Tibial artery (tissue), 4 donors: ENCODE results near the gene PLEKHH2.

Experiments
- DNase-seq, 2 donors: peaks; one replicate each; pipeline ENCODE4 v3.0.0-alpha.2; 2019
- H3K27ac ChIP-seq, 2 donors: fragments of 200-600 bp; sonication (generic) in 1 of 2; 1 replicate in 1 of 2; 2 replicates in 1 of 2; pipeline ENCODE4 v1.5.1; 2018 to 2019; ENCODE audit warnings: mild to moderate bottlenecking in 1 of 2
- H3K27me3 ChIP-seq, 2 donors: fragments of 200-600 bp; sonication (generic) in 1 of 2; one replicate each; pipeline versions ENCODE4 v1.5.1 to v1.6.0; 2016 to 2019
- H3K36me3 ChIP-seq, 3 donors: fragments of 200-600 bp; sonication (generic) in 2 of 3; one replicate each; pipeline ENCODE4 v1.5.1; 2016 to 2019; ENCODE audit warnings: mild to moderate bottlenecking in 2 of 3
- H3K4me1 ChIP-seq, 4 donors: fragments of 200-600 bp; sonication (generic) in 2 of 4; 1 replicate in 3 of 4; 2 replicates in 1 of 4; pipeline ENCODE4 v1.5.1; 2016 to 2019
- H3K4me3 ChIP-seq, 2 donors: fragments of 200-600 bp; sonication (generic) in 1 of 2; 1 replicate in 1 of 2; 2 replicates in 1 of 2; pipeline ENCODE4 v1.5.1; 2018 to 2019; ENCODE audit warnings: mild to moderate bottlenecking in 2 of 2
- H3K9me3 ChIP-seq, 3 donors: fragments of 200-600 bp; sonication (generic) in 1 of 3; one replicate each; pipeline ENCODE4 v1.5.1; 2016 to 2019
- CTCF ChIP-seq, 2 experiments: fragments of 200-600 bp in 1 of 2; fragments of 450-650 bp in 1 of 2; IDR thresholded peaks; one replicate each; pipeline ENCODE4 v1.5.1; 2017 to 2019; ENCODE audit warnings: antibody characterized with exemption in 2 of 2, mild to moderate bottlenecking in 1 of 2, moderate library complexity in 1 of 2
- intact Hi-C: fragments of 100-400 bp; cut with DNase I; formaldehyde crosslinking; loops from one replicate; pipeline ENCODE4 v1.15.0; 2023; ENCODE audit warnings: low total_unique reads

Gene PLEKHH2

DNA sequence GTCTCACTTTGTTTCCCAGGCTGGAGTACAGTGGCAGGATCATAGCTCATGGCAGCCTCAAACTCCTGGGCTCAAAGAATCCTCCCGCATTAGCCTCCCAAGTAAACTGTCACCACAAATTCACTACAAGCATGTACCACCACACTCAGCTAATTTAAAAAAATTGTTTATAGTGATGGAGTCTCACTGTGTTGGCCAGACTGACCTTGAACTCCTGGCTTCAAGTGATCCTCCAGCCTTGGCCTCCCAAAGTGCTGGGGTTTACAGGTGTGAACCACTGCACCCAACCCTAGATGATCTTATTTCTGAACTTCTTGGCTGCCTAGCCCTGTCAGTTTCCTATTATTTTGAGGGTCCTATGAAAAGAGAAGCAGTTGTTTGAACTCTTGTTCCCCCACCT, 151.6 kb downstream of the PLEKHH2 start:
- TF ChIP-seq CTCF (IDR thresholded peaks at IDR 0.05): no peak
- H3K27me3 ChIP-seq: no peaks in the 10 kb centered on the region
- intact Hi-C loops: no loop called here

DNA sequence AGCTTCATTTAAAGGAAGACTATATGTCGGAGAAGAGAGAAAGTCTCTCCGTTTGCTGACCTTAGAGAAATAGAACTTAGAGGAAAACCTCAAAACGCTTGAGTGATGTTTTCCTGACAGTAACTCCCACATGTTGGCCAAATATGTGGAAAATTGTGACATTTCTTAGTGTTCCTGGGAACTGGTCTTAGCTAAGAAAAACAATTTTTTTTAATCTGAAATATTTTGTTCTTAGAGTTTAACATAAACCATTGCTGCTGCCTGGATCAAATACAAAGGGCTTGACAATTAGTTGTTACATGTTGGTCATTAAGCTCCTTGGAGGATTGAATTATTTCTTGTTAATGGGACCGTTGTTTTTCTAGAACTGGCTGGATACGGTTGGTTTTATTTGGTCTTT, 153.1 kb downstream of the PLEKHH2 start:
- no peak for DNase-seq
- no peak overlapping the region for H3K4me3 ChIP-seq
- TF ChIP-seq CTCF (IDR thresholded peaks at IDR 0.05): no peak
- H3K36me3 ChIP-seq: peaks cover 7 to 46% (median 14%) of the 10 kb centered on the region in 3 donors
- H3K9me3 ChIP-seq: no peaks in the 10 kb centered on the region
- peaks cover 0 to 22% (median 4%) of the 10 kb centered on the region in 4 donors for H3K4me1 ChIP-seq
- intact Hi-C loops: no loop called here
- H3K27ac ChIP-seq: peak overlapping the region; percentile 26 to 42
- no peaks in the 10 kb centered on the region for H3K27me3 ChIP-seq

More for the DNA sequence above, 151.6 kb downstream of the PLEKHH2 start:
- no peak overlapping the region for H3K4me3 ChIP-seq
- DNase-seq: no peak
- peaks cover 0 to 22% (median 4%) of the 10 kb centered on the region in 4 donors for H3K4me1 ChIP-seq
- no peaks in the 10 kb centered on the region for H3K9me3 ChIP-seq
- peaks cover 9 to 41% (median 11%) of the 10 kb centered on the region in 3 donors for H3K36me3 ChIP-seq
- H3K27ac ChIP-seq: no peak overlapping the region

DNA sequence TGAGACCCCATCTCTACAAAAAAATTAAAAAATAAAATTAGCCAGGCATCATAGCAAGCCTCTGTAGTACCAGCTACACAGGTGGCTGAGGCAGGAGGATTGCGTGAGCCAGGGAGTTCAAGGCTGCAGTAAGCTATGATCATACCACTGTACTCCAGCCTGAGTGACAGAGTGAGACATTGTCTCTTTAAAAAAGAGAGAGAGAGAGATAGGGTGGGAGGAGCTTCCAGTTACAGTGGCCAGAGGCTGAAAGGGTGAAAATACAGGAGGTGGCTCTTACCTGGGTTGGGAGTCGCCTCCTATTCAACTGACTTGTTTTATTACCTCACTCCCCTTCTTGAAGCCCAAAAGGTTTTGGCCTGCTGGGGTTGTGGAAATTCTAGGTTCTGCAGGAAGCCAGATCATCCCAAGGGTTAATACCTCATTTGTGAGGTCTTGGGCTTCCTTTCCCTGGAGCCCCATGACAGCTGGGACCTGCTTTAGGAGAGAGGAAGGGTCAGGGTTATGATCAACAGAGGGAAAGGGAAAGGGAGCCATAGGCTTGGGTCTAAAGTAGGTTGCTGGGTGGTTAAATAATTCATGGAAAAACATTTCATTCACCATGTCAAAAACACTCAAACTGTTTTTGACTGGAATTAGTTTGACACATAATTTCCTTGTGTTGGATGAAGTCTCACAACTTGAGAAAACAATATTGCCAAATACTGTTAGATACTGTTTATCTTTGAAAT, 154.1 kb downstream of the PLEKHH2 start:
- Histone ChIP-seq H3K9me3 (no peaks in the 10 kb centered on the region), H3K36me3 (peaks cover 7 to 54% (median 17%) of the 10 kb centered on the region in 3 donors), H3K27me3 (no peaks in the 10 kb centered on the region), H3K4me3 (no peak overlapping the region), H3K27ac (peak overlapping the region; percentile 18 to 42), H3K4me1 (peaks cover 0 to 22% (median 4%) of the 10 kb centered on the region in 4 donors)
- DNase-seq: no peak
- no peak for TF ChIP-seq CTCF (IDR thresholded peaks at IDR 0.05)
- intact Hi-C loops: no loop called here

DNA sequence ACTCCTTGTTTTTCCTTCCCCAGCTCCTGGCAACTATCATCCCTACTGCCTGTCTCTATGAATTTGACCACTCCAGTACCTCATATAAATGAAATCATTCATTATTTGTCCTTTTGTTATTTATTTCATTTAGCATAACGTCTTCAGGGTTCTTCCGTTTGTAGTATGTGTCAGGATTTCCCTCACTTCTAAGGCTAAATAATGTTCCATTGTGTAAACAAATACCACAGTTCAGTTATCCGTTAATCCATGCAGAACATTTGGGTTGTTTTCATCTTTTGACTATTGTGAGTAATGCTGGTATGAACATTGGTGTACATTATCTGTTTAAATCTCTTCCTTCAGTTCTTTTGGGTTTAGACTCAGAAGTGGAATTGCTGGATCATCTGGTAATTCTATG, 155.6 kb downstream of the PLEKHH2 start:
- DNase-seq: no peak
- Histone ChIP-seq H3K27me3 (no peaks in the 10 kb centered on the region), H3K4me1 (peaks cover 0 to 22% (median 4%) of the 10 kb centered on the region in 4 donors), H3K4me3 (no peak overlapping the region), H3K27ac (no peak overlapping the region), H3K36me3 (peaks cover 7 to 58% (median 22%) of the 10 kb centered on the region in 3 donors), H3K9me3 (no peaks in the 10 kb centered on the region)
- intact Hi-C loops: no loop called here
- no peak for TF ChIP-seq CTCF (IDR thresholded peaks at IDR 0.05)

DNA sequence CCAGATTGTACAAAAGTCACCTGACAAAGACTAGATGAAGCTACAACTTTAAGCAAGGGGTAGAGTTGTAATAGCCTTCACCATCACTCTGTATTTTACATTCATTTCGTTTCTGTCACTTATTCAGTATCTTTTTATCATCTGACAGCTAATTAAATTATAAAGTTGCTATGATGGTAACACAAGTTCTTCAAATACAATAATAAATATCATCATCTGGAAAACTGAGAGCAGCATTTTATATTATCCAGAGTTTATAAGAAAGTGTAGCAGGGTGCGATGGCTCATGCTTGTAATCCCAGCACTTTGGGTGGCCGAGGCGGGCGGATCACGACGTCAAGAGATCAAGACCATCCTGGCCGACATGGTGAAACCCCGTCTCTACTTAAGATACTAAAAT, 157.9 kb downstream of the PLEKHH2 start:
- H3K27me3 ChIP-seq: no peaks in the 10 kb centered on the region
- DNase-seq: no peak
- TF ChIP-seq CTCF (IDR thresholded peaks at IDR 0.05): no peak
- no peak overlapping the region for H3K27ac ChIP-seq
- H3K9me3 ChIP-seq: no peaks in the 10 kb centered on the region
- H3K4me3 ChIP-seq: no peak overlapping the region
- peaks cover 0 to 14% (median 2%) of the 10 kb centered on the region in 4 donors for H3K4me1 ChIP-seq
- intact Hi-C loops: no loop called here
- peaks cover 7 to 41% (median 24%) of the 10 kb centered on the region in 3 donors for H3K36me3 ChIP-seq
